ENCODE measurements around the gene CELF2.

CELF2 gene

GRCh38 chr10:11125004-11125403 is 107.3 kb downstream of the CELF2 start:
- H3K27ac ChIP-seq (ENCODE audit: extremely low read depth, low read depth, low read length), result no peak overlapping the region
- no peak overlapping the region for H3K4me3 ChIP-seq (ENCODE audit: low read depth, low read length)
- H3K36me3 ChIP-seq (ENCODE audit: control insufficient read depth in 2 of 2, insufficient read depth in 1 of 2, low read length in 2 of 2), result no peaks in the 10 kb centered on the region
- H3K4me1 ChIP-seq (ENCODE audit: control insufficient read depth, insufficient read depth, low read length), result no peaks in the 10 kb centered on the region
- H3K9me3 ChIP-seq (ENCODE audit: control insufficient read depth, insufficient read depth, low read depth, low read length), result no peaks in the 10 kb centered on the region
- CTCF ChIA-PET, result interaction anchor here (0.6 to 0.7 kb wide), 2 partner anchors 108 to 632 kb away, joined by 3 read pairs; partner anchors contain the start of gene CELF2
- POLR2A ChIA-PET, result no interaction called here
- TF ChIP-seq ZNF18 (tag by site-specific recombination; IDR thresholded peaks at IDR 0.05), result peak; percentile 50; the same call in 1 of the 2 replicates
- TF ChIP-seq ZNF548 (tag by site-specific recombination; IDR thresholded peaks at IDR 0.05), result no peak
- TF ChIP-seq PRDM6 (tag by site-specific recombination; IDR thresholded peaks at IDR 0.05), result peak; percentile 25; the same call in 1 of the 2 replicates
- no peak for TF ChIP-seq CTCF (tag by site-specific recombination; IDR thresholded peaks at IDR 0.05)
- no peak for TF ChIP-seq ZNF23 (tag by site-specific recombination; IDR thresholded peaks at IDR 0.05; ENCODE audit: borderline replicate concordance)
- TF ChIP-seq ZNF404 (tag by site-specific recombination; IDR thresholded peaks at IDR 0.05), result no peak
- TF ChIP-seq ATF2 (tag by site-specific recombination; IDR thresholded peaks at IDR 0.05; ENCODE audit: low read depth), result no peak
- TF ChIP-seq FEZF1 (tag by site-specific recombination; IDR thresholded peaks at IDR 0.05), result peak; percentile 71; the same call in 1 of the 2 replicates
- no peak for TF ChIP-seq ZNF785 (tag by site-specific recombination; IDR thresholded peaks at IDR 0.05)
- no peak for TF ChIP-seq ZNF621 (tag by site-specific recombination; IDR thresholded peaks at IDR 0.05)
- TF ChIP-seq ZNF704 (tag by site-specific recombination; IDR thresholded peaks at IDR 0.05), result no peak
- TF ChIP-seq ZFP37 (tag by site-specific recombination; IDR thresholded peaks at IDR 0.05), result no peak
- TF ChIP-seq SCRT2 (tag by site-specific recombination; IDR thresholded peaks at IDR 0.05), result peak; percentile 45
- TF ChIP-seq ZNF266 (tag by site-specific recombination; IDR thresholded peaks at IDR 0.05; ENCODE audit: low read depth), result no peak
- TF ChIP-seq ZBTB7A (tag by site-specific recombination; IDR thresholded peaks at IDR 0.05; ENCODE audit: low read depth), result no peak
- no peak for TF ChIP-seq HOXD13 (CRISPR knock-in tag; IDR thresholded peaks at IDR 0.05; ENCODE audit: borderline replicate concordance)
- no peak for TF ChIP-seq OSR2 (tag by site-specific recombination; IDR thresholded peaks at IDR 0.05)
- TF ChIP-seq ZNF585B (tag by site-specific recombination; IDR thresholded peaks at IDR 0.05), result no peak
- TF ChIP-seq YY1 (tag by site-specific recombination; IDR thresholded peaks at IDR 0.05), result 0 out of 2 replicates have a peak, but pooled peaks have one; percentile 32
- TF ChIP-seq ZNF248 (tag by site-specific recombination; IDR thresholded peaks at IDR 0.05), result no peak
- TF ChIP-seq PRDM2 (tag by site-specific recombination; IDR thresholded peaks at IDR 0.05; ENCODE audit: borderline replicate concordance), result no peak
- TF ChIP-seq ZNF558 (tag by site-specific recombination; IDR thresholded peaks at IDR 0.05), result no peak
- TF ChIP-seq ZNF433 (tag by site-specific recombination; IDR thresholded peaks at IDR 0.05; ENCODE audit: low read depth), result no peak
- TF ChIP-seq ZIC2 (tag by site-specific recombination; IDR thresholded peaks at IDR 0.05), result peak; percentile 94
- no peak for TF ChIP-seq ZNF837 (tag by site-specific recombination; IDR thresholded peaks at IDR 0.05)
- TF ChIP-seq ZNF423 (tag by site-specific recombination; IDR thresholded peaks at IDR 0.05), result 0 out of 2 replicates have a peak, but pooled peaks have one; percentile 29
